ENCODE data around the gene FLYWCH2. TPM values are rescaled to one million over a fixed set of nuclear protein-coding genes. Genes with fewer than 3 reads are reported as not detected.

FLYWCH2 gene
- total RNA-seq, 1 donor from 2014 or later, result 21.0 TPM

- peaks cover 4% of the 10 kb centered on the region for H3K36me3 Mint-ChIP-seq (ENCODE audit: low read depth)
- peaks cover 3% of the 10 kb centered on the region for H3K27me3 Mint-ChIP-seq (ENCODE audit: low read depth)
- H3K27ac Mint-ChIP-seq, result no peak within 1 kb of the TSS
These were observed 25.4 kb upstream of the FLYWCH2 start, which contains the start of gene PRSS22 for GRCh38 chr16:2857451-2858244. TSS of gene PRSS22 (minus strand) at chr16:2858170. CDS start at chr16:2858104, 66 bp downstream.

DNA sequence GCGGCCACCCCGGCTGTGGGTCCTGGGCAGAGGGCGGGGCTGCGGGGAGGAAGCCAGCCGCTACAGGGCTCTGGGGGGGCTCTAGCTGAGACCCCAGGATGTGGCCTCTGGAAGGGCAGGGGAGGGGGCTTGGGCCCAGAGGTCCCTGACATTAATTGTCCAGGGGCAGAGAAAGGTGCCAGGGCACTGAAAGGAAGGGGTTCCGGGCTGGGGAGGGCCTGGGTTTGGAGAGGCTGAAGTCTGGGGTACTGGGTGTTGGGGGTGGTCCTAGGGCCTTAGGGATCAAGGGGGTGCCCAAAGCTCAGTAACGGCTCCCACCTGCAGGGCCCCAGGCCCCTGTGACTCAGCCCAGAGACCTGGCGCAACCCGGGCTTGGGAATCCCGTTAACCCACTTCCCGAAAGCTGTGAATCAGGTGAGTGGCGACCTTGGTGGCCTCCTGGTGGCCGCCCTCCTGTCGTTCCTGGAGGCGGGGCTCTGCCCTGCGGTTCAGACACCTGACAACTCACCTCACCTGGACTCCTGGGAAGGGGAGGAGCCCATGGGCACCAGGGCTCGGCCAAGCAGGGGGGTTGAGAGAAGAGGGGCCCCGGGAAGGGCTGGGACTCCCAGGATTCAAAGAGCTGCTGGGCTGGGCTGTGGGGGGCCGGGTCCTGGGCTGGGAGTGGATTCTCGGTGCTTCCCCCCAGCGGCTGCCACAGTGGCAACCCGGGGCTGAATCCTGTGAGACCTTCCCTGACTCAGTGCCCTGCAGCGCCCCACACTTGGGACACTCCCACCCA lies 24.6 kb upstream of the FLYWCH2 start:
- H3K9me3 Mint-ChIP-seq, result peaks cover 16% of the 10 kb centered on the region
- no peak overlapping the region for H3K27ac Mint-ChIP-seq
- H3K4me1 Mint-ChIP-seq (ENCODE audit: low read depth), result peaks cover 2% of the 10 kb centered on the region
- peaks cover 3% of the 10 kb centered on the region for H3K27me3 Mint-ChIP-seq (ENCODE audit: low read depth)
- peaks cover 4% of the 10 kb centered on the region for H3K36me3 Mint-ChIP-seq (ENCODE audit: low read depth)
- no peak for DNase-seq (ENCODE audit: low spot score)
- no peak overlapping the region for H3K4me3 Mint-ChIP-seq (ENCODE audit: low read depth)
- intact Hi-C loops (cut with micrococcal nuclease), result no loop called here

More at GRCh38 chr16:2857451-2858244, 25.4 kb upstream of the FLYWCH2 start, which contains the start of gene PRSS22:
- intact Hi-C loops (cut with micrococcal nuclease), result no loop called here
- Mint-ChIP-seq H3K4me3 (ENCODE audit: low read depth) (peak within 1 kb of the TSS; percentile 62), H3K9me3 (peaks cover 16% of the 10 kb centered on the region), H3K4me1 (ENCODE audit: low read depth) (peaks cover 2% of the 10 kb centered on the region)
- DNase-seq (ENCODE audit: low spot score), result no peak

GRCh38 chr16:2859686-2860265 lies 23.2 kb upstream of the FLYWCH2 start:
- Mint-ChIP-seq H3K4me3 (ENCODE audit: low read depth) (no peak overlapping the region), H3K4me1 (ENCODE audit: low read depth) (peaks cover 2% of the 10 kb centered on the region), H3K9me3 (peaks cover 6% of the 10 kb centered on the region), H3K27ac (no peak overlapping the region), H3K36me3 (ENCODE audit: low read depth) (no peaks in the 10 kb centered on the region), H3K27me3 (ENCODE audit: low read depth) (peaks cover 3% of the 10 kb centered on the region)
- no peak for DNase-seq (ENCODE audit: low spot score)
- intact Hi-C loops (cut with micrococcal nuclease), result loop anchor here (10.0 kb wide), 1 partner anchor 105 kb away; the partner anchor contains the start of gene SRRM2

DNA sequence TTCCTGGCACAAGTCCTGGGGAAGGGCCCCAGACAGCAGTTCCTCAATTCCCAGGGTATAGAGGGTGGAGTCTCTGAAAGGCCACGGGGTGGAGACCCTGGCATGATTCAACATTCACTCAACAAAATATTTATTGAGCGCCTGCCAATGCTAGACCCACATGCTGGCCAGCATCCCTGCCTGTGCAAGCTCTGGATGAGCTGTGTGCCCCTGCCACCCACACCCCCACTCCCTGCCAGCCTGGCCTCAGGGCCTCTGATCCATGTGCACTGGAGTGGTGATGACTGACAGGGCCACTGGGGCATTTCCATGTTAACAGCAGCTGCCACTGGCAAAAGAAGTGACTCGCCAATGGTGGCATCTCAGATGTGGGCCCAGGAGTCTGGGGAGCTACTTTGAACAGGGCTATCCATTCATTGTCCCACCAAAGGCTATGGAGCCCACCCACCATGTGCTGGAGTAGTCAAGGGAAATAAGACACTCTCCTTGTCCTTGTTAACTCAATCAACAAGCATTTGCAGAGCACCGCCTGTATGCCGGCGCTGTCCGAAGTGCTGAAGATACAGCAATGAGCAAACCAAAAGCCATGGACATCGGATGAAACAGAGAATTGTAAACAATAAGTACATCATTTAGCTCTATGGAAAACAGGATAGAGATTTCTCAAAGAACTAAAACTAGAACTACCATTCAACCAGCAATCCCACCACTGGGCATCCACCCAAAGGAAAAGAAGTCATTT lies 22.0 kb upstream of the FLYWCH2 start:
- Mint-ChIP-seq H3K9me3 (peaks cover 5% of the 10 kb centered on the region), H3K4me3 (ENCODE audit: low read depth) (no peak overlapping the region), H3K27me3 (ENCODE audit: low read depth) (peaks cover 3% of the 10 kb centered on the region), H3K4me1 (ENCODE audit: low read depth) (peaks cover 2% of the 10 kb centered on the region), H3K27ac (no peak overlapping the region), H3K36me3 (ENCODE audit: low read depth) (no peaks in the 10 kb centered on the region)
- DNase-seq (ENCODE audit: low spot score), result no peak
- intact Hi-C loops (cut with micrococcal nuclease), result loop anchor here (10.0 kb wide), 1 partner anchor 106 kb away; the partner anchor contains the start of gene SRRM2

GRCh38 chr16:2865651-2866050 lies 17.4 kb upstream of the FLYWCH2 start:
- H3K36me3 Mint-ChIP-seq (ENCODE audit: low read depth), result no peaks in the 10 kb centered on the region
- H3K9me3 Mint-ChIP-seq, result peaks cover 5% of the 10 kb centered on the region

DNA sequence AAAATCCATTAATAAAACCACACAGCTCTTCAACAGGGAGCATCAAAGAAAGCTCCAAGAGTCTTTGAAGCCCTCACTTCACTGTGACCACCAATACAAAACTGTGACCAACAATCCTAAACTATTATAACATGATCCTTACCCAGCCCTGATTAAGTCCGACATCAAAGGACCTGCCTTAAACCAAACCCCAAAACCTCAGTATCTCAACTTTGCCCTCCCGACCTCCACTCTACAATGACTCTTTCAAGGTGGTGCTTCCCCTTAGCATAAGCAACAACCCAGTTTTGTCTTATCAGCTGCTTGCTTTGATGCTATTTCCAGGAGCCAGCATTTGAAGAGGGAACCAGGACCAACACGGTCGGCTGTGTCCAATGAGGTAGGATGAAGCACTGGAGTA lies 16.6 kb upstream of the FLYWCH2 start:
- H3K9me3 Mint-ChIP-seq, result no peaks in the 10 kb centered on the region
- H3K27me3 Mint-ChIP-seq (ENCODE audit: low read depth), result no peaks in the 10 kb centered on the region
- intact Hi-C loops (cut with micrococcal nuclease), result loop anchor here (10.0 kb wide), 1 partner anchor 112 kb away; the partner anchor contains the start of gene SRRM2
- peaks cover 10% of the 10 kb centered on the region for H3K4me1 Mint-ChIP-seq (ENCODE audit: low read depth)
- H3K36me3 Mint-ChIP-seq (ENCODE audit: low read depth), result no peaks in the 10 kb centered on the region
- no peak overlapping the region for H3K27ac Mint-ChIP-seq
- no peak overlapping the region for H3K4me3 Mint-ChIP-seq (ENCODE audit: low read depth)
- DNase-seq (ENCODE audit: low spot score), result no peak

More at GRCh38 chr16:2865651-2866050, 17.4 kb upstream of the FLYWCH2 start:
- peaks cover 10% of the 10 kb centered on the region for H3K4me1 Mint-ChIP-seq (ENCODE audit: low read depth)
- no peaks in the 10 kb centered on the region for H3K27me3 Mint-ChIP-seq (ENCODE audit: low read depth)
- H3K27ac Mint-ChIP-seq, result no peak overlapping the region
- intact Hi-C loops (cut with micrococcal nuclease), result loop anchor here (10.0 kb wide), 1 partner anchor 111 kb away; the partner anchor contains the start of gene SRRM2
- H3K4me3 Mint-ChIP-seq (ENCODE audit: low read depth), result no peak overlapping the region
- DNase-seq (ENCODE audit: low spot score), result no peak

DNA sequence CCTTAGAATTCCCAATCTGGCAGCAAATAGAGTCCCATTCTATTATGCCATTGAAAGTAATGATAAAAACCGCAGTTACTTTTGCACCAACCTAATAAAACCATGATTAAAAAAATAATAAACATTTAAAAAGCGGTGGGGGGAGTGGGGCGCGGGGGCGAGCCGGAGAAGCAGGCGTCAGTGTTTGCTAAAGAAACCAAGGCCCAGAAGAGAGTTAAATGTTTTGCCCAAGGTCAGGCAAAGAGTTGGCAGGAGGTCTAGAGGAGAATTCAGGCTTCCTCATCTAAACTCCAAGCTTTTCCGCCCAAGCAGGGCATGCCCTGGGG lies 15.4 kb upstream of the FLYWCH2 start:
- Mint-ChIP-seq H3K27ac (peak overlapping the region; percentile 90), H3K4me1 (ENCODE audit: low read depth) (peaks cover 10% of the 10 kb centered on the region), H3K36me3 (ENCODE audit: low read depth) (no peaks in the 10 kb centered on the region), H3K27me3 (ENCODE audit: low read depth) (no peaks in the 10 kb centered on the region), H3K9me3 (no peaks in the 10 kb centered on the region), H3K4me3 (ENCODE audit: low read depth) (peak overlapping the region; percentile 91)
- no peak for DNase-seq (ENCODE audit: low spot score)
- intact Hi-C loops (cut with micrococcal nuclease), result loop anchor here (10.0 kb wide), 1 partner anchor 113 kb away; the partner anchor contains the start of gene SRRM2

DNA sequence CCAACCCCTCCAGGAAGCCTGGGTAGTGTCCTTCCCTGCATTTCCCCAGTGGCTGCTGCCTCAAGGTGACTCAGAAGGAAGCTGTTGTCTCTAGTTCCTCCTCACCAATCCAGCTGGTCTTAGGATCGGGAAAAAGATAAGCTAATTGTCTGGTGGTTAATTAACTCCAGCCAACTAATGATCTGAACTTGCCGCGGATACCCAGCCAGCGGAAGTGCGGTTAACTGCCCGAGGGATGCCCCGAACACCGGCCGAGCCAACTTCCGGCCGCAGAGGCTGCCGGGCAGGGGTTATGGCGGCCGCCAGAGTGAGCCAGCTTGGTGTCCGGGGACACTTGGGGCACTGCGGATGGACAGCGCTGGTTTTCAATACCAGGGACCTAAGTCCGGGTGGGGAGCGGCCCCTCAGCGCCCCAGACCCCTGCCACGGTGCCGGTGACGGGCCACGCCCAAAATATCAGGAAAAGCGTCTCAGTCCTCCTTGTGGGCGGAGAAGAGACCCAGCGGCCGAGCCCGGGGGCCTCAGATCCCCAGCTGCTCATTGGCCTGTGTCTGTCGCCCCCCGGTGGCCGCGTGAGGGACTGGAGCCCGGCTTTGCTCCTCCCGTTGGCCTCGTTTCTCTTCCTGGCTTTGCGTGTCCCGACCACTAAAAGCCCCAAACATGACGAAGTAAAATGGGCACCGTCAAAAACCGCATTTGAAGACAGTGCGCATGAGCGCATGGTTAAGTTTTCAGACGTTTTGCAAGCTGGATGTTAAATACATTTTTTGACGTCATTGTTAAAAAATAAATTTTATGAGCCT lies 14.8 kb upstream of the FLYWCH2 start:
- peak; percentile 90 for DNase-seq (ENCODE audit: low spot score)
- H3K9me3 Mint-ChIP-seq, result no peaks in the 10 kb centered on the region
- peak overlapping the region; percentile 90 for H3K27ac Mint-ChIP-seq
- H3K27me3 Mint-ChIP-seq (ENCODE audit: low read depth), result no peaks in the 10 kb centered on the region
- no peaks in the 10 kb centered on the region for H3K36me3 Mint-ChIP-seq (ENCODE audit: low read depth)
- H3K4me3 Mint-ChIP-seq (ENCODE audit: low read depth), result peak overlapping the region; percentile 91
- peaks cover 10% of the 10 kb centered on the region for H3K4me1 Mint-ChIP-seq (ENCODE audit: low read depth)
- intact Hi-C loops (cut with micrococcal nuclease), result loop anchor here (1.0 to 10.0 kb wide), 2 partner anchors 29 to 113 kb away; partner anchors contain the start of gene SRRM2

DNA sequence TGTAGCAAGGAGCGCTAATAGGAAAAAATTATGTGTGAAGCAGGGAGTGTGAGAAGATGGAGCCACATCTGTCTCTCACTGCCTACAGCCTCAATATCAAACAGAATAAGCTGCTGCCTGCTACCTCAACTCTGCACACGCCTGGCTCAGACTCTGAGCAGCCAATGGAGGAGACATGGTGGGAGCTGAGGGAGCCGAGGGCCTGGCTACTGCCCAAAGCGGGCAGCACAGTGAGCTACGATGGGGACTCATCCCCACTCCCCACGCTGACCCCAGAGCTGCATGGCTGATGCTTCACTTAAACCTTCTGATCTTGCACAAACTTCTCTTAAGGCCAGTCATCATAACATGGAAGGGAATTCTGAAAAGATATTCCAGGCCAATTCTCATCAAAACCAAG lies 11.1 kb upstream of the FLYWCH2 start:
- H3K27me3 Mint-ChIP-seq (ENCODE audit: low read depth), result peaks cover 1% of the 10 kb centered on the region
- no peak for DNase-seq (ENCODE audit: low spot score)
- no peak overlapping the region for H3K27ac Mint-ChIP-seq
- H3K9me3 Mint-ChIP-seq, result no peaks in the 10 kb centered on the region
- peaks cover 6% of the 10 kb centered on the region for H3K4me1 Mint-ChIP-seq (ENCODE audit: low read depth)
- H3K4me3 Mint-ChIP-seq (ENCODE audit: low read depth), result no peak overlapping the region
- intact Hi-C loops (cut with micrococcal nuclease), result no loop called here
- H3K36me3 Mint-ChIP-seq (ENCODE audit: low read depth), result no peaks in the 10 kb centered on the region

GRCh38 chr16:2874032-2874911 lies 8.7 kb upstream of the FLYWCH2 start:
- peaks cover 1% of the 10 kb centered on the region for H3K27me3 Mint-ChIP-seq (ENCODE audit: low read depth)
- H3K4me3 Mint-ChIP-seq (ENCODE audit: low read depth), result no peak overlapping the region
- DNase-seq (ENCODE audit: low spot score), result no peak
- no peaks in the 10 kb centered on the region for H3K9me3 Mint-ChIP-seq
- no peaks in the 10 kb centered on the region for H3K36me3 Mint-ChIP-seq (ENCODE audit: low read depth)
- no peaks in the 10 kb centered on the region for H3K4me1 Mint-ChIP-seq (ENCODE audit: low read depth)
- intact Hi-C loops (cut with micrococcal nuclease), result loop anchor here (2.0 kb wide), 1 partner anchor 53 kb away; no protein-coding TSS in a partner anchor
- H3K27ac Mint-ChIP-seq, result no peak overlapping the region

- H3K4me1 Mint-ChIP-seq (ENCODE audit: low read depth), result peaks cover 2% of the 10 kb centered on the region
- H3K27ac Mint-ChIP-seq, result no peak overlapping the region
- H3K9me3 Mint-ChIP-seq, result peaks cover 4% of the 10 kb centered on the region
- DNase-seq (ENCODE audit: low spot score), result peak; percentile 61
- peaks cover 3% of the 10 kb centered on the region for H3K27me3 Mint-ChIP-seq (ENCODE audit: low read depth)
- H3K4me3 Mint-ChIP-seq (ENCODE audit: low read depth), result no peak overlapping the region
- H3K36me3 Mint-ChIP-seq (ENCODE audit: low read depth), result no peaks in the 10 kb centered on the region
- intact Hi-C loops (cut with micrococcal nuclease), result loop anchor here (2.0 kb wide), 1 partner anchor 52 kb away; no protein-coding TSS in a partner anchor
These were observed 8.1 kb upstream of the FLYWCH2 start for GRCh38 chr16:2874912-2875362.

All from activated T-helper 2 cell treated with anti-CD3 and anti-CD28 coated beads, Interferon-gamma antibody, Interleukin-2, Interleukin-4, amounts not matched to agents 10 μg/mL and 5 μg/mL and 100 μg/mL, durations not matched to agents 14 hours and 24 hours and 36 hours (primary cell).